Lower leg skin (tissue), 4 donors: ENCODE results near the gene KIAA1671. TPM values are rescaled to one million over a fixed set of nuclear protein-coding genes. Genes with fewer than 3 reads are reported as not detected.

Experiments used
- DNase-seq, 2 donors: peaks; one replicate each; pipeline ENCODE4 v3.0.0-alpha.2; 2019; ENCODE audit warnings: low spot score in 2 of 2
- H3K4me3 ChIP-seq: fragments of 200-600 bp; sonication (generic); 2 replicates; pipeline ENCODE4 v1.5.1; 2017; ENCODE audit warnings: mild to moderate bottlenecking, low read depth; ENCODE audit not compliant: poor library complexity, severe bottlenecking
- CTCF ChIP-seq, 3 donors: fragments of 450-650 bp; IDR thresholded peaks; one replicate each; pipeline ENCODE4 v1.5.1; 2016; ENCODE audit warnings: antibody characterized with exemption in 3 of 3, mild to moderate bottlenecking in 3 of 3, moderate library complexity in 2 of 3
- POLR2A ChIP-seq, 2 donors: fragments of 450-650 bp; IDR thresholded peaks; one replicate each; pipeline ENCODE4 v1.6.1; 2016 to 2017; ENCODE audit warnings: antibody characterized with exemption in 2 of 2, mild to moderate bottlenecking in 1 of 2, moderate library complexity in 1 of 2
- WGBS, 2 donors: methylation state at CpG; one replicate each; pipeline ENCODE4 v1.1.5; 2018; 5-methylcytosine and 5-hydroxymethylcytosine counted together
- intact Hi-C: fragments of 100-400 bp; cut with DNase I; formaldehyde crosslinking; loops from one replicate; pipeline ENCODE4 v1.15.0; 2023; ENCODE audit warnings: low total_unique reads
- total RNA-seq, 4 donors: library from RNA; depleted of rRNA; stranded (reverse); fragments of >200 nt; gene quantifications; one replicate each; pipeline ENCODE4 v1.1.0, GENCODE V29; 2016

The KIAA1671 gene
- total RNA-seq, 4 donors from 2014 or later, result 60.0 to 87.8 (median 85.1) TPM

GRCh38 chr22:24981066-24981465, 28.6 kb downstream of the KIAA1671 start:
- no peak for DNase-seq
- 84% methylated on average over 5 of the region's 5 CpGs for WGBS, 2 donors
- H3K4me3 ChIP-seq, result no peak overlapping the region
- no peak for TF ChIP-seq POLR2A (IDR thresholded peaks at IDR 0.05)
- no peak for TF ChIP-seq CTCF (IDR thresholded peaks at IDR 0.05)
- intact Hi-C loops, result no loop called here

GRCh38 chr22:24981656-24982055, 29.1 kb downstream of the KIAA1671 start:
- no peak overlapping the region for H3K4me3 ChIP-seq
- TF ChIP-seq CTCF (IDR thresholded peaks at IDR 0.05), result no peak
- intact Hi-C loops, result no loop called here
- WGBS, 2 donors, result 60 to 79% methylated on average over 6 of the region's 6 CpGs
- no peak for DNase-seq

- WGBS, 2 donors, result 77 to 78% methylated on average over 7 to 8 of the region's 8 CpGs
- intact Hi-C loops, result no loop called here
- DNase-seq, result no peak
- H3K4me3 ChIP-seq, result no peak overlapping the region
- no peak for TF ChIP-seq CTCF (IDR thresholded peaks at IDR 0.05)
- TF ChIP-seq POLR2A (IDR thresholded peaks at IDR 0.05), result no peak
These were observed 30.0 kb downstream of the KIAA1671 start for GRCh38 chr22:24982301-24983056.

GRCh38 chr22:24983151-24983550, 30.6 kb downstream of the KIAA1671 start:
- TF ChIP-seq CTCF (IDR thresholded peaks at IDR 0.05) (no peak), POLR2A (IDR thresholded peaks at IDR 0.05) (no peak)
- H3K4me3 ChIP-seq, result no peak overlapping the region
- no peak for DNase-seq
- WGBS, 2 donors, result 68 to 75% methylated on average over 5 of the region's 5 CpGs
- intact Hi-C loops, result no loop called here

- intact Hi-C loops, result no loop called here
These were observed 31.6 kb downstream of the KIAA1671 start for GRCh38 chr22:24984122-24984521.

More at GRCh38 chr22:24984122-24984521, 31.6 kb downstream of the KIAA1671 start:
- DNase-seq, result no peak
- no peak overlapping the region for H3K4me3 ChIP-seq
- 90 to 92% methylated on average over 1 of the region's 1 CpG for WGBS, 2 donors
- TF ChIP-seq CTCF (IDR thresholded peaks at IDR 0.05) (no peak), POLR2A (IDR thresholded peaks at IDR 0.05) (no peak)
